HG03521 (cell line): ENCODE measurements around the gene ZNF555.

Source experiments
- ATAC-seq: cut with Tn5 transposase; IDR thresholded peaks from one replicate; pipeline ENCODE4 v1.9.1; 2021; ENCODE audit warnings: mild to moderate bottlenecking, moderate library complexity; ENCODE audit not compliant: unreplicated experiment

The ZNF555 gene

DNA sequence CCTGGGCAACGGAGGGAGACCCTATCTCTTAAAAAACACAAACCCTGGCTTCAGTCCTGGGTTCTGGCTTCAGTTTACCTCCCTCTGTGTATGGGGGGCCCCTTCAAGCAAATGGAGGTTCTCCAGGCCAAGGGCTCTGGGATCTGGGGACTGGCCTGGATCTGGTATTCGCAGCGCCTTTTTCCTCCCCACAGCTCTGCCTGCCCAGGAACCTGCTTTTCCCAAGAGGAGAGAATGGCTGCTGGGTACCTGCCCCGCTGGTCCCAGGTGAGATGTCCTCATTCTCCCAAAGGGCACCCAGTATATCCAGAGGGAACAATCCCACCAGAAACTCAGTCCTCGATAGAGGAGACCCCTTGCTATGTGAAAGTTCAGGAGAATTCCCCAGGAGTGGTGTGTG is 18.4 kb upstream of the ZNF555 start:
- ATAC-seq = no peak

GRCh38 chr19:2823646-2824045 is 17.6 kb upstream of the ZNF555 start:
- no peak for ATAC-seq

DNA sequence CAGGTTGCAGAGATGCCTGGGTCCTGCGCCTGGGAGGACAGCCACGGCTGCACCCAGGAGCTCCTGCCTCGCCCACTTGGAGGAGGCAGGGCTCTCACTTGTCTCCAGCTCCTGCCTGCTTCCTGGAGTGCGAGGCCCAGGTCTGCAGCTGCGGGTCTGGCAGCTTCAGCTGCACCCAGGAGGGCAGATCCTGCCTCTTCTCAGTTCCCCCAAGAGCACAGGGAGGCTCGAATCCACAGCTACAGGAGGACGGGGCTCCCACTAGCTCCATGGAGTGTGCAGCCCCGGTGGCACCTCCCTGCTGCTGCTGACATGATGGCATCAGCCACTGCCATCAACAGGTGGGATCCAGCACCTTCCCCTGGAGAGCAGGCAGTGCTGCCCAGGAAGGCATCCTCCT is 17.1 kb upstream of the ZNF555 start:
- no peak for ATAC-seq

DNA sequence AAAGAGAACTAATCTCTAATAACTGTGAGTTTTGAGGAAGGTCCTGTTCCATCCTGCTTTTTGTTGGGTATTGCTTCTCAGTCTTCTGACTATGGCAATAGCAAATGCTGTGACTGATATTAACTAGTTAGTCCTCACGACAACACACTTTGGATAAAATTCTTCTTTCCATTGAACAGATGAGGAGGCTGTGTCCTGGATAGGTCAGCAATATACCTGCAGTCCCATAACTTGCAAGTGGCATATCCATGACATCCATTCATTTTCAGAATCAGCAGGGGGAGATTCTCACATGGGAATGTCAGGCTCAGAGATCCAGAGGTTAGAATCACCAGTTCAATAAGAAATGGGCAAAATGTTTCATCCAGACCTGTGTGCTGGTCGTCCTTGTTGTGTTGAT is 14.3 kb upstream of the ZNF555 start:
- no peak for ATAC-seq

DNA sequence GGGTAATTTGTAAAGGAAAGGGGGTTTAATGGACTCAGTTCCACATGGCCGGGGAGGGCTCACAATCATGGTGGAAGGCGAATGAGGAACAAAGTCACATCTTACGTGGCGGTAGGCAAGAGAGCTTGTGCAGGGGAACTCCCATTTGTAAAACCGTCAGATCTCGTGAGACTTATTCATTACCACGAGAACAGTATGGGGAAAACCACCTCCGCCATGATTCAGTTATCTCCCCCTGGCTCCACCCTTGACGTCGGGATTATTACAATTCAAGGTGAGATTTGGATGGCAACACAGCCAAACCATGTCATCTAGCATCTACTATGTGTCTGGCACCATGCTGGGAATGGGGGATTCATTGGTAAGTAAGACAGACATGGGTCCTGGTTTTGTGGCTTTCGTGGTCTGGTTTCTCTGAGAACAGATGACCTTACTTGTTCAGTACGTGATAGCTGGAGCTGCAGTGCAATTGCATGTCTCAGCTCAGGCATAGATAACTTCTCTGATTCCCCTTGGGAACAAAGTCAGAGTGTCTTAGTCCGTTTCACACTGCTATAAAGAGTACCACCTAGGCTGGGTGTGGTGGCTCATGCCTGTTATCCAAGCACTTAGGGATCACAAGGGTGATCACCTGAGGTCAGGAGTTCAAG is 13.3 kb upstream of the ZNF555 start:
- ATAC-seq = no peak

DNA sequence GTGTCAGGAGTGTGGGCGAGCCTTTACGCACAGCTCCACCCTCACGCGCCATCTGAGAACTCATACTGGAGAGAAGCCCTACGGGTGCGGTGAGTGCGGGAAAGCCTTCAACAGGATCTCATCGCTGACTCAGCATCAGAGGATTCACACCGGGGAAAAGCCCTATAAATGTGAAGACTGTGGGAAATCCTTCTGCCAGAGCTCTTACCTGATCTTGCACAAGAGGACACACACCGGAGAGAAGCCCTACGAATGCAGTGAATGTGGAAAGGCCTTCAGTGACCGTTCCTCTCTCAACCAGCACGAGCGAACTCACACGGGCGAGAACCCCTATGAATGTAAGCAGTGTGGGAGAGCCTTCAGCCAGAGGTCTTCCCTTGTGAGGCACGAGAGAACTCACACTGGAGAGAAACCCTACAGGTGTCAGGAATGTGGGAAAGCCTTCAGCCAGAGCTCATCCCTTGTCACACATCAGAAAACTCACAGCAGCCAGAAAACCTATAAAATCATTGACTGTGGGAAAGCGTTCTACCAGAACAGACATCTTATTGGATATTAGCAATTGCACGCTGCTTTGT is 6.9 kb upstream of the ZNF555 start:
- ATAC-seq = no peak

DNA sequence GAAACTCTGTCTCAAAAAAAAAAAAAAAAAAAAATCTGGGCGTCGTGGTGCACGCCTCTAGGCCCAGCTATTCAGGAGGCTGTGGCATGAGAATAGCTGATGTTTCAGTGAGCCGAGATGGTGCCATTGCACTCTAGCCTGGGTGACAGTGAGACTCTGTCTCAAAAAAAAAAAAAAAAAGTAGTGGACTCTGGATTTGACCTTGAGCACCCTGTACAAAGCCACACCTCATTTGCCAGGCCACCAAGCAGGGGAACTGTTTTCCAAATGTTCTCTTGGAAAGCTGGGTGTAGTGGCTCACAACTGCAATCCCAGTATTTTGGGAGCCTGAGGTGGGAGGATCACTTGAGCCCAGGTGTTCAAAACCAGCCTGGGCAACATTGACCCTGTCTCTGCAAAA is 3.8 kb upstream of the ZNF555 start:
- ATAC-seq = no peak

GRCh38 chr19:2841855-2842574 is 740 bp downstream of the ZNF555 start:
- ATAC-seq = peak; percentile 18

- no peak for ATAC-seq
These were observed 3.8 kb downstream of the ZNF555 start for GRCh38 chr19:2845107-2845506.

DNA sequence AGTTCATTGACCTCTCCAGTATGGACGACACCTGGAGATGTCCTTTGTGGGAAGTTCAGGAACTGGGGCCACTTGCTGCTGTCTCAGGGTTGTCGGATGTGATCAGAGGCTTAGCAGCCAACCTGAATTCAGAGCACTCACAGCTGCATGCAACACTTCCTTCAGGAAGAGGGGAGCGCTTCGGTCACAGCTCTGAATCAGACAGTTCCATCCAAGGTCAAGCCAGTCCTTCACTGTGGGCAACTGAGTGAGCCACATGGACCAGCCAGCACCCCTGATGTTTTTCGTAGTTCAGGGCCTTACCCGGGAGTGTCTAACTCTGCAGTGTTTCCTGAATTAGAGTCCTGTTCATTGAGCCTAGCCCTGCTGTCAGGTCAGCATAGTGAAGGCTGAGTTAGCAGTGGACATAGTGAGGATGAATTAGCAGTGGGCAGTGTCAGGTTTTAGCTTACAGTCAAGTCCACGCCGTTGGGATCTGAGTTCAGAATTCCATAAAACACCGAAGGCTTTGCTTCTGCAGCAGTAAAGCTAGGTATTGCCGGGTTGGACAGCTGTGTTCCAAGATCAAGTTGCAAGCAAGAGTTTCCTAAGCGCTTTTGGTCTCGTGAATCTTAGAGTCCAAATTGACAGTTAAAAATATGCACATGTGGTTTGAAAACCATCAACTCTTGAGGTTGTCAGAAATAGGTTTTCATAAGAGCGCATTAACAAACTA is 5.1 kb downstream of the ZNF555 start:
- ATAC-seq = no peak

GRCh38 chr19:2847507-2847906 is 6.2 kb downstream of the ZNF555 start:
- no peak for ATAC-seq

DNA sequence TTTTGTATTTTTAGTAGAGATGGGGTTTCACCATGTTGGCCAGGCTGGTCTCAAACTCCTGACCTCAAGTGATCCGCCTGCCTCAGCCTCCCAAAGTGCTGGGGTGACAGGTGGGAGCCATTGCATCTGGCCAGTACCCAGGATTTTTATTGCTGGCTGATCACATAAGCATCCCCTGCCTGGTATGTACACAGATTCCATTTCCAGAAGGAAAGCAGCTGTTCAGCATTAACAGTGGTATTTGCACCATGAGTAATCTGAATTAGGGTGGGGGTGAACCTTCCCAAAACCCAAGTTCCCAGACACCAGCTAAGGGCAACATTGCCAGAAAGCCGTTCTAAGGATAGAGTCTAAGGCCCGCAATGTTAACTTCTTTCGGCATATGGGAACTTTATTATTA is 7.3 kb downstream of the ZNF555 start:
- ATAC-seq = no peak

GRCh38 chr19:2850256-2850925 is 9.1 kb downstream of the ZNF555 start:
- no peak for ATAC-seq

DNA sequence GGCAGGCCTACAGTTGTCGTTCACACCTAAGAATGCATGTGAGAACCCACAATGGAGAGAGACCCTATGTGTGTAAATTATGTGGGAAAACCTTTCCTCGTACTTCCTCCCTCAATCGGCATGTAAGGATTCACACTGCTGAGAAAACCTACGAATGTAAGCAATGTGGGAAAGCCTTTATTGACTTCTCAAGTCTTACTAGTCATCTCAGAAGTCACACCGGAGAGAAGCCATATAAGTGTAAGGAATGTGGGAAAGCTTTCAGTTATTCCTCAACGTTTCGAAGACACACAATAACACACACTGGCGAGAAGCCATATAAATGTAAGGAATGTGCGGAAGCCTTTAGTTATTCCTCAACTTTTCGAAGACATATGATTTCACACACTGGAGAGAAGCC is 11.3 kb downstream of the ZNF555 start:
- ATAC-seq = no peak

- no peak for ATAC-seq
These were observed 11.8 kb downstream of the ZNF555 start for GRCh38 chr19:2853015-2853606.

- no peak for ATAC-seq
These were observed 13.6 kb downstream of the ZNF555 start for GRCh38 chr19:2854849-2855248.

GRCh38 chr19:2856457-2857050 is 15.3 kb downstream of the ZNF555 start:
- ATAC-seq = no peak

- ATAC-seq = no peak
These were observed 17.6 kb downstream of the ZNF555 start for GRCh38 chr19:2858864-2859263.

DNA sequence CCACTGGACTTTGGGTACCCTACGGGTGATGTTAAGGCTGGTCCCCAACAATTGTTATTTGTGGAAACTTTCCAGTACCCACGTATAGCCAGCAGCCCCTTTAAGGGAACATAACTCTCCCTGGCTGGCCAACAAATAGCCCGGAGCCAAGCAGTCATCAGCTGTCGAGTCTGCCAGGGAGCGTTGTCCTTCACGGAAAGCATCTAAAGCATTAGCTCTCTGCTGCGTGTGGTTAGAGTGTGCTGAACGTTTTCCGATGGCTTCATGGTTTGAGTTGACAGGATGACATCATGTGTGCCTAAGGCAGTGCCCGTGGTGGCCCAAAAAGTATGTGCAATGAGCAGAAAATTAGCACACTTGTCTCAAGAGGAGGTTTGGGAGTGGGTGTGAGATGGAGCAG is 22.5 kb downstream of the ZNF555 start:
- ATAC-seq = no peak

GRCh38 chr19:2865334-2866100 is 24.2 kb downstream of the ZNF555 start:
- no peak for ATAC-seq
